Activated naive CD8-positive, alpha-beta T cell (primary cell): ENCODE data around the gene SND1.

Experiments
- H3K27ac Mint-ChIP-seq: one replicate; pipeline ENCODE4 v1.8.0; 2021; ENCODE audit warnings: mixed read lengths
- H3K27me3 Mint-ChIP-seq: one replicate; pipeline ENCODE4 v1.8.0; 2021; ENCODE audit warnings: mixed read lengths
- H3K36me3 Mint-ChIP-seq: one replicate; pipeline ENCODE4 v1.8.0; 2021; ENCODE audit warnings: mixed read lengths
- H3K4me1 Mint-ChIP-seq: one replicate; pipeline ENCODE4 v1.8.0; 2021; ENCODE audit warnings: low read depth, mixed read lengths
- H3K4me3 Mint-ChIP-seq: one replicate; pipeline ENCODE4 v1.8.0; 2021; ENCODE audit warnings: mild to moderate bottlenecking, mixed read lengths
- H3K9me3 Mint-ChIP-seq: one replicate; pipeline ENCODE4 v1.8.0; 2021; ENCODE audit warnings: low read depth, mixed read lengths

Gene SND1

DNA sequence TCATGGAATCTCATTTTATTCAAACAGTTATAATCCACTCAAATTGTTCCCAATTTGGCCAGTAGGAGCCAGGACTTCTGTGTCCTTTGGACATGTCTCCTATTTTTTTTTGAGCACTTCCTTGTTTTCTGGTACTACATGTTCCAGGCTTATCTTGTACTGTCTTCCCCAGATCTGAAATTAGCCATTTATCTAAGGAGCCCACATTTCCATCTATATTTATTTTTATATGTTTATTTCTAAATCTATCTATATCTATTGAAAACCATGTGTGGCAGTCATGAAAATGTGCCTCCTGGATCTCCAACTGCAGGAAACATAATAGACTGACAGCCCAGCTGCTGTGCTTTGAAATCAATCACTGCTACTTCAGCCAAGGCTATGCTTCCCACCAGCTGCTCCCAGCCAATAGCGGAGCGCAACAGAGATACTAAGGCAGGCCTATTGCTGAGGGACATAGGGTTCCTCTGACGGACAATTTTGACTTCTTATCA is 232.1 kb downstream of the SND1 start:
- no peaks in the 10 kb centered on the region for H3K9me3 Mint-ChIP-seq
- no peaks in the 10 kb centered on the region for H3K27me3 Mint-ChIP-seq
- H3K4me3 Mint-ChIP-seq = no peak overlapping the region
- H3K36me3 Mint-ChIP-seq = peaks cover 30% of the 10 kb centered on the region
- H3K4me1 Mint-ChIP-seq = peaks cover 8% of the 10 kb centered on the region
- H3K27ac Mint-ChIP-seq = no peak overlapping the region

DNA sequence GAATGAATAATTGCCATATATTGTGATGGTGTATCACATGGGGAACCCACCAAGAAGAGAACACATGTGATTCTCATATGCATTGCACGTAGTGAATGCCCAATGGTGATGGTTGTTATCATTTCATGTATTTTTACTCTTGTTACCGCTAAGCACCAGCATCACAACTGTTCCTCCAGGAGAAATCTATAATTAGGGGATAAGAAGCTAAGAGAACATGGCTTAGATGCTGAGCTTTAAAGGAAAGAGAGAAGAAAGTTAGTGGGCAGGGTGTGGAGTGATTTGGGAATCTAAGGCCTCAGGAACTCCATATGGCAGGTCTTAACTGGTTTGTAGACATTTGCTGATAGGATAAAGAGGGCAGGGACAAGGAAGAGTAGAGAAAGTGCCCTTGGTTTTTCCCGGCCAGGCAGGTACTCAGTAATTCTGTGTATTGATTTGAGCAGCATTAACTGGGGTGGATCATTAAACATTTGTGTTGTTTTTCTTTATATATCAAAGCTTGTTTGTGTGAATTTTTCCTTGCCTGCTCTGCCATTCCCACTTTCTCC is 233.3 kb downstream of the SND1 start:
- Mint-ChIP-seq H3K27ac (no peak overlapping the region), H3K36me3 (peaks cover 40% of the 10 kb centered on the region), H3K4me1 (peaks cover 12% of the 10 kb centered on the region), H3K9me3 (no peaks in the 10 kb centered on the region), H3K4me3 (no peak overlapping the region), H3K27me3 (no peaks in the 10 kb centered on the region)

DNA sequence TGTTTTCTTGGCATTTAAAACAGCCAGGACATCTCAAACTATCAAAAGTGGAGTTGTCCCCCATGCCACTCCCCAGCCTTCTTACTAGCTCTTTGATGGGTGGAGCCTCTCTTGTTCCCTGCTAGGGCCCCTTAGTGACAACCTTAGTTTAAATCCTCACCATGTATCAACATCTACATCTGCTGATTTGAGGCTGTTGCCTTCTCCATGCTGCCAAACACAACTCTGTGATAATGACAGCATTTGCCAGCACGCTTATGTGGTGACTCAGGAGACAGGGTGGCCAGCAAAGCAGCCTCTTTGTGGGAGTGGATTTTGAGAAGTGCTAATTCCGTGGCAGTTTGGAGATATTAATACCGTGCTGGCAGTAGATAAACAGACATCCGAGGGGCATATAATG is 233.8 kb downstream of the SND1 start:
- Mint-ChIP-seq H3K27ac (no peak overlapping the region), H3K9me3 (no peaks in the 10 kb centered on the region), H3K4me1 (peaks cover 15% of the 10 kb centered on the region), H3K27me3 (no peaks in the 10 kb centered on the region), H3K36me3 (peaks cover 44% of the 10 kb centered on the region), H3K4me3 (no peak overlapping the region)

- Mint-ChIP-seq H3K27me3 (no peaks in the 10 kb centered on the region), H3K4me3 (no peak overlapping the region), H3K36me3 (peaks cover 46% of the 10 kb centered on the region), H3K4me1 (peaks cover 15% of the 10 kb centered on the region), H3K9me3 (no peaks in the 10 kb centered on the region), H3K27ac (no peak overlapping the region)
These were observed 234.3 kb downstream of the SND1 start for GRCh38 chr7:127886248-127886647.

GRCh38 chr7:127887096-127887495 is 235.1 kb downstream of the SND1 start:
- no peaks in the 10 kb centered on the region for H3K27me3 Mint-ChIP-seq
- H3K4me3 Mint-ChIP-seq = no peak overlapping the region
- peaks cover 10% of the 10 kb centered on the region for H3K4me1 Mint-ChIP-seq
- no peak overlapping the region for H3K27ac Mint-ChIP-seq
- peaks cover 47% of the 10 kb centered on the region for H3K36me3 Mint-ChIP-seq
- H3K9me3 Mint-ChIP-seq = no peaks in the 10 kb centered on the region

DNA sequence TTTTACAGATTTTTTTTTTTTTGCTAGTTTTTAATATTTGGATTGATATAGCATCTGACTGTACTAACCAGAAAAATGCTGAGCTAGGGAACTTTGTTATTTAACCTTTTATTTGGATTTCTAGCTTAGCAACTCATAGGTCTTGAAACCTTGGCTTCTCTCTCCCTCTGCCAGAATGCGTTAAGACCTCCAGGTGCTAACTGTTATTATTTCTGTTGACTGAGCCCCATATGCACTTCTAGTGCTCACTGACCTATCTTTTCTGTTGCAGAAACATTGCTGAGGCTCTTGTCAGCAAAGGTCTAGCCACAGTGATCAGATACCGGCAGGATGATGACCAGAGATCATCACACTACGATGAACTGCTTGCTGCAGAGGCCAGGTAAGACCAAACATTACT is 235.6 kb downstream of the SND1 start:
- Mint-ChIP-seq H3K27ac (peak overlapping the region; percentile 10), H3K36me3 (peaks cover 46% of the 10 kb centered on the region), H3K4me3 (no peak overlapping the region), H3K27me3 (no peaks in the 10 kb centered on the region), H3K9me3 (no peaks in the 10 kb centered on the region), H3K4me1 (peaks cover 10% of the 10 kb centered on the region)

DNA sequence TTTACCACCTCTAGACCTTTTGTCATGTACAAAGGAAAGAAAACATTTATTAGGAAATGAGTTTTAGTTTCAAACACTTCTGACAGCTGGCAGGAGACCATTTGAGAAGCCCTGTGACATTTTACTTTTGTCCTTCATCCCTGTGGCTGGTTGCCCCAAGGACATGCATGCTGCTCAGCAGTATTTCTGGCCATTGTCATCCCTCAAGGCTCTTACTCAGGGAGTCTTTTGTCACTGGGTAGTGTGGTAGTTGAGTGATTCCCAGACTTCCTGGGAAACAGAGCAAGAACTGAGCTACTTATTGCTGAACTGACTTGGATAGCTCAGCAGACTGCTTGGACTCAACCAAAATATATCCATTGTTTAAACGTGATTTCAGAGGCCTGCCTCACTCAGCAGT is 236.4 kb downstream of the SND1 start:
- no peak overlapping the region for H3K4me3 Mint-ChIP-seq
- H3K27me3 Mint-ChIP-seq = no peaks in the 10 kb centered on the region
- H3K27ac Mint-ChIP-seq = no peak overlapping the region
- H3K36me3 Mint-ChIP-seq = peaks cover 48% of the 10 kb centered on the region
- H3K9me3 Mint-ChIP-seq = no peaks in the 10 kb centered on the region
- peaks cover 10% of the 10 kb centered on the region for H3K4me1 Mint-ChIP-seq

DNA sequence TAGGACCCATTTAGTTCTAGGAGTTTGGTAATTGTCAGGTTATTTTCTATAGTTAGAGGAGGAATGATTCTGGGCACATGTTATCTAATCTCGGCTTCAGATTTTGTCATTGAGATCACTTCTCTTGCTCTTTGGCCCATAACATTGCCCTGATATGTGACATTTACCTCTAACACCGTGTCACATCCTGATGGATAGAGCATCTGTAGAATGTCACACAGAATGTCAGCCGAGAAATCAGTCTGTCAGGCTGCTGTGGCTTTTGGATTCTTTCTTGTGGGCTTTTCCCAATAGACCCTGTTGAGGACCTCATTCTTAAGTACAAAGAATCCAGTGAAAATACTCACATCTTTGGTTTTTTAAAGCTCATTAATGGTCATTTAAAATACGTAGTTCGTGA is 236.8 kb downstream of the SND1 start:
- Mint-ChIP-seq H3K4me3 (no peak overlapping the region), H3K36me3 (peaks cover 48% of the 10 kb centered on the region), H3K27me3 (no peaks in the 10 kb centered on the region), H3K9me3 (no peaks in the 10 kb centered on the region), H3K27ac (no peak overlapping the region), H3K4me1 (peaks cover 10% of the 10 kb centered on the region)

DNA sequence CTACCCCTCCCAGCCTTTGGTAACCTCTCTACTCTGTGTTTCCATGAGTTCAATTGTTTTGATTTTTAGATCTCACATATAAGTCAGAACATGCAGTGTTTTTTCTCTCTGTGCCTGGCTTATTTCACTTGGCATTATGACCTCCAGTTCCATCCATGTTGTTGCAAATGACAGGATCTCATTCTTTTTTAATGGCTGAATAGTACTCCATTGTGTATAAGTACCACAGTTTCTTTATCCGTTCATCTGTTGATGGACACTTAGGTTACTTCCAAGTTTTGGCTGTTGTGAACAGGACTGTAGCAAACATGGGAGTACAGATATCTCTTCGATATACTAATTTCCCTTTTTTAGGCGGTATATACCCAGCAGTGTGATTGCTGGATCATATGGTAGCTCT is 237.7 kb downstream of the SND1 start:
- Mint-ChIP-seq H3K27me3 (no peaks in the 10 kb centered on the region), H3K4me1 (peaks cover 10% of the 10 kb centered on the region), H3K27ac (no peak overlapping the region), H3K36me3 (peaks cover 46% of the 10 kb centered on the region), H3K9me3 (no peaks in the 10 kb centered on the region), H3K4me3 (no peak overlapping the region)

GRCh38 chr7:127890726-127891125 is 238.7 kb downstream of the SND1 start:
- peaks cover 9% of the 10 kb centered on the region for H3K4me1 Mint-ChIP-seq
- H3K36me3 Mint-ChIP-seq = peaks cover 44% of the 10 kb centered on the region
- H3K27me3 Mint-ChIP-seq = no peaks in the 10 kb centered on the region
- H3K9me3 Mint-ChIP-seq = no peaks in the 10 kb centered on the region
- no peak overlapping the region for H3K27ac Mint-ChIP-seq
- no peak overlapping the region for H3K4me3 Mint-ChIP-seq

DNA sequence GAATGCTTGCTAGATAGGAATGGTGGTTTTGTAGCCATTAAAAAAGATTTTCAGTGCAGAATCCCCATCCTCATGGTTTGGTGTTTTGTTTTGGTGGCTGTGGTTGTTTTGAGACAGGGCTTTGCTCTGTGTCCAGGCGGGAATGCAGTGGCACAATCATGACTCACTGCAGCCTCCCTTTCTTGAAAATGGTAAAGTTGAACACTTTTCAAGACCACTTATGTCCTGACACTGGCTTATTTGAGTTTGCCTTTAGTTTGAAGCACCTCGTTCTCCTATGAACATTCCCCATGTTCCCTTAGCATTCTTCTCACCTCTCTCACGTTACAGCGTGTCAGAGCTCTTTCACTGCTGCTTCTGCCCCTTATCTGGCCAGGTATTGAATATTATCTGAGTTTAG is 239.2 kb downstream of the SND1 start:
- no peak overlapping the region for H3K27ac Mint-ChIP-seq
- H3K4me3 Mint-ChIP-seq = no peak overlapping the region
- no peaks in the 10 kb centered on the region for H3K9me3 Mint-ChIP-seq
- H3K4me1 Mint-ChIP-seq = peaks cover 8% of the 10 kb centered on the region
- H3K27me3 Mint-ChIP-seq = no peaks in the 10 kb centered on the region
- H3K36me3 Mint-ChIP-seq = peaks cover 41% of the 10 kb centered on the region

DNA sequence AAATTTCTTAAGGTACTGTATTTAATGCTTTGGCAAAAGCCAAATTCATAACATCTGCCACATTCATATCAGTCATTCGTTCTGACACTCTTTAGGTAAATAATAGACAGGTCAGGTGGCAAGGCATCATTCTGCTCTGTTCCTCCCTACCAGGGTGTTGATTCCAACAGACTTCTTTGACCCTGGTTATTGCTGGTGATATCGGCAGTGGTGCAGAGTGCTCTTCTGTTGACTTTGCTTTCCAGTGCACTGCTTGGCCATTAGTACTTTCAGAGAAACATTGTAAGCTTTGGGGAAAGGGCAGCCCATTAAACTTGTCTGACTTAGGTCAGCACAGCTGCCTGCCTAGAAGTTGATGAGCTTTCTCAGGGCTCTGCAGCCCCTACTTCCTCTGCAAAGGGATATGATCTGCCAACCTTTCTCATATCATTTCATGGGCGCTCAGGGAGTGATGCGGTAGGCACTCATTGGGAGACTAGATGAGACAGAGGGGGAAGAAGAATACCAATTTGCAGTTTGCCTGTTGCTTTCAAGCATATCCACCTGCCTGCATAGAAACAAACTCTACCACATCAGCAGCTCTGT is 240.0 kb downstream of the SND1 start:
- peaks cover 8% of the 10 kb centered on the region for H3K4me1 Mint-ChIP-seq
- H3K27ac Mint-ChIP-seq = no peak overlapping the region
- no peaks in the 10 kb centered on the region for H3K27me3 Mint-ChIP-seq
- no peaks in the 10 kb centered on the region for H3K9me3 Mint-ChIP-seq
- H3K4me3 Mint-ChIP-seq = no peak overlapping the region
- H3K36me3 Mint-ChIP-seq = peaks cover 38% of the 10 kb centered on the region

DNA sequence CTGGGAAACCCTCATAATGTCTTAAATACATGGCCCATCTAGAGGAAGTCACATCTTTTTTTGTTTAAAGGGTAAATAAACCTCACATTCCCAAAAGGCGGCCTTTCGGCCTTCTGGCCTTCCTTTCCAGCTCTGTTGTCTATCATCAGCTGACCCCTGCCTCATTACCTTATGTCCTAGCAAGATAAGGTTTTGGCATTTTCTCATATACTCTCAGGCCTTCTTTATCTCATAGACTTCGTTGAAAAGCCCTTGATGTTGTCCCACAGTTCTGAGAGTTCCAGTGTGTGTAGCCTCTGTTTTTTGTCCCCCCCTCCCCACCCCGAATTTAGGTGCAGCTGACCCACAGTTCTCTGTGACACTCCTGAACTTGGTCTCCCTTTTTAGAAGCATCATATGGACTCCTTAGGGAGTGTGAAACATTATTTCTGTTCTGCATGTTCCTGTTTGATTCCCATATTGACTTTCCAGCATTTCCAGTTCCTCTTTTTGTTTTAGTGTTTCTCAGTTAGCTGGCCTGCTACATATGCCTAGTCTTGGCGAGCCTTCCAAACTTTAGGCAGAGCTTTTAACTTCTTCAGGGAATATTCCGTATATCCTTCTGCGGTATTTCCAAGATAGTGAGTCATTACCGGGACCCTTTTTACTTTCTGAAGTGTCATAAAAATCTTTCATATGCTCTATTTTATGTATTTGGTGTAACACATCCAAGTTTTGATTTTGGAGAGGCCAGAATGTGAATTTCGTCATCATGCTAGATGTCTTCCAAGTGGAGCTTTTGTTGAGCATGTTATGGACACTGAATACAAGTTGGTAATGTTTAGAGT is 240.7 kb downstream of the SND1 start:
- H3K4me3 Mint-ChIP-seq = no peak overlapping the region
- peaks cover 8% of the 10 kb centered on the region for H3K4me1 Mint-ChIP-seq
- H3K9me3 Mint-ChIP-seq = no peaks in the 10 kb centered on the region
- H3K36me3 Mint-ChIP-seq = peaks cover 34% of the 10 kb centered on the region
- H3K27ac Mint-ChIP-seq = no peak overlapping the region
- no peaks in the 10 kb centered on the region for H3K27me3 Mint-ChIP-seq

- no peak overlapping the region for H3K4me3 Mint-ChIP-seq
- no peak overlapping the region for H3K27ac Mint-ChIP-seq
- H3K27me3 Mint-ChIP-seq = no peaks in the 10 kb centered on the region
- peaks cover 28% of the 10 kb centered on the region for H3K36me3 Mint-ChIP-seq
- no peaks in the 10 kb centered on the region for H3K9me3 Mint-ChIP-seq
- H3K4me1 Mint-ChIP-seq = peaks cover 8% of the 10 kb centered on the region
These were observed 241.6 kb downstream of the SND1 start for GRCh38 chr7:127893547-127893946.

- no peaks in the 10 kb centered on the region for H3K27me3 Mint-ChIP-seq
- peaks cover 29% of the 10 kb centered on the region for H3K36me3 Mint-ChIP-seq
- no peak overlapping the region for H3K4me3 Mint-ChIP-seq
- no peaks in the 10 kb centered on the region for H3K9me3 Mint-ChIP-seq
- no peak overlapping the region for H3K27ac Mint-ChIP-seq
- H3K4me1 Mint-ChIP-seq = peaks cover 8% of the 10 kb centered on the region
These were observed 242.6 kb downstream of the SND1 start for GRCh38 chr7:127894588-127894987.
